ENCODE measurements around the gene EDN3.

EDN3 gene

GRCh38 chr20:59320426-59320825 is 20.0 kb downstream of the EDN3 start:
- Mint-ChIP-seq H3K4me3 (no peak overlapping the region), H3K36me3 (ENCODE audit: low read depth) (no peaks in the 10 kb centered on the region), H3K27ac (no peak overlapping the region), H3K9me3 (no peaks in the 10 kb centered on the region), H3K27me3 (peaks cover 2% of the 10 kb centered on the region), H3K4me1 (ENCODE audit: low read depth) (no peaks in the 10 kb centered on the region)
- intact Hi-C loops (cut with micrococcal nuclease), result no loop called here

- H3K9me3 Mint-ChIP-seq, result no peaks in the 10 kb centered on the region
- intact Hi-C loops (cut with micrococcal nuclease), result no loop called here
- peaks cover 2% of the 10 kb centered on the region for H3K27me3 Mint-ChIP-seq
- no peaks in the 10 kb centered on the region for H3K36me3 Mint-ChIP-seq (ENCODE audit: low read depth)
- H3K27ac Mint-ChIP-seq, result no peak overlapping the region
- no peak overlapping the region for H3K4me3 Mint-ChIP-seq
- H3K4me1 Mint-ChIP-seq (ENCODE audit: low read depth), result no peaks in the 10 kb centered on the region
These were observed 20.6 kb downstream of the EDN3 start for GRCh38 chr20:59320854-59321647.

- Mint-ChIP-seq H3K9me3 (no peaks in the 10 kb centered on the region), H3K4me3 (no peak overlapping the region), H3K4me1 (ENCODE audit: low read depth) (no peaks in the 10 kb centered on the region), H3K27ac (no peak overlapping the region), H3K27me3 (peaks cover 4% of the 10 kb centered on the region), H3K36me3 (ENCODE audit: low read depth) (no peaks in the 10 kb centered on the region)
- intact Hi-C loops (cut with micrococcal nuclease), result no loop called here
These were observed 21.7 kb downstream of the EDN3 start for GRCh38 chr20:59322081-59322480.

GRCh38 chr20:59322585-59323454 is 22.4 kb downstream of the EDN3 start:
- intact Hi-C loops (cut with micrococcal nuclease), result no loop called here
- H3K27me3 Mint-ChIP-seq, result peaks cover 4% of the 10 kb centered on the region
- H3K36me3 Mint-ChIP-seq (ENCODE audit: low read depth), result no peaks in the 10 kb centered on the region
- H3K4me3 Mint-ChIP-seq, result no peak overlapping the region
- H3K27ac Mint-ChIP-seq, result no peak overlapping the region
- no peaks in the 10 kb centered on the region for H3K4me1 Mint-ChIP-seq (ENCODE audit: low read depth)
- no peaks in the 10 kb centered on the region for H3K9me3 Mint-ChIP-seq

GRCh38 chr20:59323731-59324130 is 23.3 kb downstream of the EDN3 start:
- no peaks in the 10 kb centered on the region for H3K4me1 Mint-ChIP-seq (ENCODE audit: low read depth)

GRCh38 chr20:59324521-59325141 is 24.2 kb downstream of the EDN3 start:
- intact Hi-C loops (cut with micrococcal nuclease), result no loop called here
- Mint-ChIP-seq H3K9me3 (no peaks in the 10 kb centered on the region), H3K27ac (no peak overlapping the region), H3K4me3 (no peak overlapping the region), H3K36me3 (ENCODE audit: low read depth) (no peaks in the 10 kb centered on the region), H3K27me3 (peaks cover 4% of the 10 kb centered on the region), H3K4me1 (ENCODE audit: low read depth) (no peaks in the 10 kb centered on the region)

More at GRCh38 chr20:59323731-59324130, 23.3 kb downstream of the EDN3 start:
- Mint-ChIP-seq H3K36me3 (ENCODE audit: low read depth) (no peaks in the 10 kb centered on the region), H3K27me3 (peaks cover 4% of the 10 kb centered on the region), H3K27ac (no peak overlapping the region), H3K4me3 (no peak overlapping the region), H3K9me3 (no peaks in the 10 kb centered on the region)
- intact Hi-C loops (cut with micrococcal nuclease), result no loop called here

- Mint-ChIP-seq H3K9me3 (no peaks in the 10 kb centered on the region), H3K27me3 (peaks cover 4% of the 10 kb centered on the region), H3K4me3 (no peak overlapping the region), H3K36me3 (ENCODE audit: low read depth) (no peaks in the 10 kb centered on the region), H3K27ac (no peak overlapping the region), H3K4me1 (ENCODE audit: low read depth) (no peaks in the 10 kb centered on the region)
- intact Hi-C loops (cut with micrococcal nuclease), result no loop called here
These were observed 24.7 kb downstream of the EDN3 start for GRCh38 chr20:59325142-59325523.

GRCh38 chr20:59326188-59326587 is 25.8 kb downstream of the EDN3 start:
- H3K9me3 Mint-ChIP-seq, result no peaks in the 10 kb centered on the region
- H3K4me3 Mint-ChIP-seq, result no peak overlapping the region
- intact Hi-C loops (cut with micrococcal nuclease), result no loop called here
- no peak overlapping the region for H3K27ac Mint-ChIP-seq
- no peaks in the 10 kb centered on the region for H3K4me1 Mint-ChIP-seq (ENCODE audit: low read depth)
- peaks cover 7% of the 10 kb centered on the region for H3K27me3 Mint-ChIP-seq
- H3K36me3 Mint-ChIP-seq (ENCODE audit: low read depth), result no peaks in the 10 kb centered on the region

GRCh38 chr20:59328071-59328470 is 27.7 kb downstream of the EDN3 start:
- Mint-ChIP-seq H3K9me3 (no peaks in the 10 kb centered on the region), H3K27ac (no peak overlapping the region), H3K4me1 (ENCODE audit: low read depth) (no peaks in the 10 kb centered on the region), H3K27me3 (peaks cover 10% of the 10 kb centered on the region), H3K4me3 (no peak overlapping the region), H3K36me3 (ENCODE audit: low read depth) (no peaks in the 10 kb centered on the region)
- intact Hi-C loops (cut with micrococcal nuclease), result no loop called here

GRCh38 chr20:59331721-59332329 is 31.4 kb downstream of the EDN3 start:
- no peak overlapping the region for H3K4me3 Mint-ChIP-seq
- peaks cover 8% of the 10 kb centered on the region for H3K27me3 Mint-ChIP-seq
- no peaks in the 10 kb centered on the region for H3K36me3 Mint-ChIP-seq (ENCODE audit: low read depth)
- no peaks in the 10 kb centered on the region for H3K4me1 Mint-ChIP-seq (ENCODE audit: low read depth)
- no peaks in the 10 kb centered on the region for H3K9me3 Mint-ChIP-seq
- intact Hi-C loops (cut with micrococcal nuclease), result no loop called here
- H3K27ac Mint-ChIP-seq, result no peak overlapping the region

GRCh38 chr20:59333260-59333845 is 32.9 kb downstream of the EDN3 start:
- Mint-ChIP-seq H3K36me3 (ENCODE audit: low read depth) (no peaks in the 10 kb centered on the region), H3K4me3 (no peak overlapping the region), H3K27ac (no peak overlapping the region), H3K4me1 (ENCODE audit: low read depth) (peaks cover 5% of the 10 kb centered on the region), H3K9me3 (no peaks in the 10 kb centered on the region), H3K27me3 (peaks cover 11% of the 10 kb centered on the region)
- intact Hi-C loops (cut with micrococcal nuclease), result no loop called here

- H3K36me3 Mint-ChIP-seq (ENCODE audit: low read depth), result no peaks in the 10 kb centered on the region
- H3K27me3 Mint-ChIP-seq, result peaks cover 11% of the 10 kb centered on the region
- peaks cover 5% of the 10 kb centered on the region for H3K4me1 Mint-ChIP-seq (ENCODE audit: low read depth)
- H3K27ac Mint-ChIP-seq, result no peak overlapping the region
- no peak overlapping the region for H3K4me3 Mint-ChIP-seq
- intact Hi-C loops (cut with micrococcal nuclease), result no loop called here
- H3K9me3 Mint-ChIP-seq, result no peaks in the 10 kb centered on the region
These were observed 33.5 kb downstream of the EDN3 start for GRCh38 chr20:59333951-59334350.

- Mint-ChIP-seq H3K4me1 (ENCODE audit: low read depth) (peaks cover 5% of the 10 kb centered on the region), H3K4me3 (no peak overlapping the region), H3K36me3 (ENCODE audit: low read depth) (no peaks in the 10 kb centered on the region), H3K9me3 (no peaks in the 10 kb centered on the region), H3K27me3 (peaks cover 11% of the 10 kb centered on the region), H3K27ac (no peak overlapping the region)
- intact Hi-C loops (cut with micrococcal nuclease), result no loop called here
These were observed 34.4 kb downstream of the EDN3 start for GRCh38 chr20:59334651-59335300.

All from dendritic cell treated with granulocyte-macrophage colony-stimulating factor and Interleukin-4, amounts not matched to agents 40 ng/mL and 50 ng/mL, for 4 days (primary cell).